A673 (cell line): ENCODE measurements around the gene DNASE2B.

Source experiments
- EZH2 ChIP-seq: fragments of 200-600 bp; sonication (generic); IDR thresholded peaks from 2 replicates; pipeline ENCODE4 v1.6.1; 2017; ENCODE audit warnings: borderline replicate concordance, low read depth, mild to moderate bottlenecking, mixed read lengths, antibody characterized with exemption, low read length; ENCODE audit not compliant: poor library complexity, severe bottlenecking
- TF ChIP-seq, protein P1 (sequence below): fragments of 300-800, 200-600 bp; sonication (generic); conservative IDR thresholded peaks from 2 replicates; pipeline ENCODE4 v1.5.1; 2017; ENCODE audit warnings: low read depth, mild to moderate bottlenecking, antibody characterized with exemption, low read length, moderate library complexity, mixed read lengths

DNA sequence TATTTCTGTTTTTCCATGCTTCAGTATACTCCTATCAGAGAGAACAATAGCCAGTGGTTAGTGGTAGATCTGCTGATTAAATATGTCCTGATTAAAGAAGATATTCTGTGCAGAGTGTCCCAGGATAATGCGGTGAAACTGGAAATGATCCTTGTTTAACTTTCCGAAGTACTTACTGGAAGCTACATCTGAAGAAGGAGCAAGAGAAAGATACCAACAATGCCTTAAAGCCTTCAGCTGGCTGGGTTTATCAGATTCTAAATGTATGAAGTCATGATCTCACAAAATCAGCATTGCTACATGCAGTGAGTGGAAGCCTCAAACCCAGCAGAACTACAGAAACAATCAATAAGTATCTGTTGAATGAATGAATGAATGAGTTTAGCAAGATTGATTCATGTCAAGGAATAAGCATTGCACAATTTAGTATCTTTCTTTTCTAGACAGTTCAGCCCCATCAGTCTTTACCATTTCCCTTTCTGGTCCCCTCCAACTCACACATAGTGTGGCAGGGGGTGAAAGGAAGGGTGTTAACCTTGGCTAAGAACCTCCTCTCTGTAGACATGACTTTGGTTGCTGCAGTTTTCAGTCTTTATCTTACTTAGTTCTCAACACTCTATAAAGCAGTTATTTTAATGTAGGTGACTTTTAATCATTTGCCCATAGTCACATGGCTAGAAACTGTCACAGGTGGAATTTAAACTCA lies 24.7 kb upstream of the DNASE2B start:
- TF ChIP-seq, protein P1, sequence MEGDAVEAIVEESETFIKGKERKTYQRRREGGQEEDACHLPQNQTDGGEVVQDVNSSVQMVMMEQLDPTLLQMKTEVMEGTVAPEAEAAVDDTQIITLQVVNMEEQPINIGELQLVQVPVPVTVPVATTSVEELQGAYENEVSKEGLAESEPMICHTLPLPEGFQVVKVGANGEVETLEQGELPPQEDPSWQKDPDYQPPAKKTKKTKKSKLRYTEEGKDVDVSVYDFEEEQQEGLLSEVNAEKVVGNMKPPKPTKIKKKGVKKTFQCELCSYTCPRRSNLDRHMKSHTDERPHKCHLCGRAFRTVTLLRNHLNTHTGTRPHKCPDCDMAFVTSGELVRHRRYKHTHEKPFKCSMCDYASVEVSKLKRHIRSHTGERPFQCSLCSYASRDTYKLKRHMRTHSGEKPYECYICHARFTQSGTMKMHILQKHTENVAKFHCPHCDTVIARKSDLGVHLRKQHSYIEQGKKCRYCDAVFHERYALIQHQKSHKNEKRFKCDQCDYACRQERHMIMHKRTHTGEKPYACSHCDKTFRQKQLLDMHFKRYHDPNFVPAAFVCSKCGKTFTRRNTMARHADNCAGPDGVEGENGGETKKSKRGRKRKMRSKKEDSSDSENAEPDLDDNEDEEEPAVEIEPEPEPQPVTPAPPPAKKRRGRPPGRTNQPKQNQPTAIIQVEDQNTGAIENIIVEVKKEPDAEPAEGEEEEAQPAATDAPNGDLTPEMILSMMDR = no peak
- TF ChIP-seq EZH2 = no peak
